ENCODE results near the gene BMAL2.

The BMAL2 gene, protein sequence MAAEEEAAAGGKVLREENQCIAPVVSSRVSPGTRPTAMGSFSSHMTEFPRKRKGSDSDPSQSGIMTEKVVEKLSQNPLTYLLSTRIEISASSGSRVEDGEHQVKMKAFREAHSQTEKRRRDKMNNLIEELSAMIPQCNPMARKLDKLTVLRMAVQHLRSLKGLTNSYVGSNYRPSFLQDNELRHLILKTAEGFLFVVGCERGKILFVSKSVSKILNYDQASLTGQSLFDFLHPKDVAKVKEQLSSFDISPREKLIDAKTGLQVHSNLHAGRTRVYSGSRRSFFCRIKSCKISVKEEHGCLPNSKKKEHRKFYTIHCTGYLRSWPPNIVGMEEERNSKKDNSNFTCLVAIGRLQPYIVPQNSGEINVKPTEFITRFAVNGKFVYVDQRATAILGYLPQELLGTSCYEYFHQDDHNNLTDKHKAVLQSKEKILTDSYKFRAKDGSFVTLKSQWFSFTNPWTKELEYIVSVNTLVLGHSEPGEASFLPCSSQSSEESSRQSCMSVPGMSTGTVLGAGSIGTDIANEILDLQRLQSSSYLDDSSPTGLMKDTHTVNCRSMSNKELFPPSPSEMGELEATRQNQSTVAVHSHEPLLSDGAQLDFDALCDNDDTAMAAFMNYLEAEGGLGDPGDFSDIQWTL

GRCh38 chr12:27332714-27333402 lies at the start of gene BMAL2:
TSS of gene BMAL2 (plus strand) at chr12:27332836. CDS start at chr12:27333073, 237 bp downstream.
- DNase-seq: peak; percentile 40

DNA sequence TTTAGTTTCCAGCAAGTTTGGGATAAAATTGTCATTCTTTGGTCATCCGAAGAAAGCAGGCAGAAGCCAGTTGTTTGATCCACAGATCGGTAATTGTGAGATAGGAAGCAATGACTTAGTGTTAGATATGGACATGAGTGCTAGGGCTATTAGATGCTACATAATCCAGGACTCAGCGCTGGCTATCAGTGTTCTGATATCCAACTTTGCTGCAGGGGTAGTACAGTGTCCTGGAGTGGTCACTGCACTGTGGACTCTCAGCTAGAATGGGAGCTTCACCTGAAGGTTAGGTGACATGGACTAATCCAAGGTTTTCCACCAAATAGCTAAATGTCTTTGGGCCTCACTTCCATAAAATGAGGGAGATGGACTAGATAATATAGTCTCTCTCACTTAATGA lies 48.6 kb upstream of the BMAL2 start:
- no peak for DNase-seq

DNA sequence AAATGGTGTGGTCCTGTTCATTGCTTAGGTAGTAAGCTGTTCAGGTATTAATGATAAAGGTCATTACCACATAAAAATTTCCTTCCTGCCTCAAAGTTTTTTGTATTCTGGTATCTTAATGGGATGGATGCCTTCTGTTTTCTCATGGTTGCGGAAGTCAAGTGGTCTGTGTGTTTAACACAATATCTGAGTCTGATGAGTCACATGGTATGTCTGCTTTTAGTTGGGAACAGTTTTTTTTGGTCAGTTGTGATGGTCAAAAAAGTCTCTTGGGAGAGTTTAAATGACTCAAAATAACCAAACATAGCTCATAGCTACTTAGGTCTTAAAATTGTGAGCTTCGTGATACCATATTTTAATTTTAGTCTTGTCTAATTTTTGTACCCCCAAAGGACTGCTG lies 47.9 kb upstream of the BMAL2 start:
- peak; percentile 78 for DNase-seq

- peak; percentile 21 for DNase-seq
Measured at GRCh38 chr12:27285403-27285802, 47.2 kb upstream of the BMAL2 start.

DNA sequence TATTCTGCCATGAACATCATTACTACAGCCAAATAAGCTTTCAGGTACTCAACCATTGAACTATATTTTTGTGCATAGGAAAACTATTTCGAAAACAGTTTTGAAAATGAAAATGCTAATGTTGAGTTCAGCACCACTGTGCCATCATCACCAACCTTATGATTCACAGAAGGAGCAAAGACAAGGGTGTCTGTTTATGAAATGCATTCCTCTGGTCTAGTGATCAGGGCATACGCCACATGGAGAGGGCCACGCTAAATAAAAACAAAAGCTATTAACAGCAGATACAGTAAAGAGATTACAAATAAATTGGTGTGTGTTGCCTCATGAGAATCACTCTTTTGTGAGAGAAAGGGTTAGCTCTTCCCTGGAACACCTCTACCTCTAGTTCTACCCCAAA lies 43.2 kb upstream of the BMAL2 start:
- no peak for DNase-seq

- no peak for DNase-seq
Measured at GRCh38 chr12:27290501-27291168, 42.0 kb upstream of the BMAL2 start.

GRCh38 chr12:27291862-27292261 lies 40.8 kb upstream of the BMAL2 start:
- no peak for DNase-seq

DNA sequence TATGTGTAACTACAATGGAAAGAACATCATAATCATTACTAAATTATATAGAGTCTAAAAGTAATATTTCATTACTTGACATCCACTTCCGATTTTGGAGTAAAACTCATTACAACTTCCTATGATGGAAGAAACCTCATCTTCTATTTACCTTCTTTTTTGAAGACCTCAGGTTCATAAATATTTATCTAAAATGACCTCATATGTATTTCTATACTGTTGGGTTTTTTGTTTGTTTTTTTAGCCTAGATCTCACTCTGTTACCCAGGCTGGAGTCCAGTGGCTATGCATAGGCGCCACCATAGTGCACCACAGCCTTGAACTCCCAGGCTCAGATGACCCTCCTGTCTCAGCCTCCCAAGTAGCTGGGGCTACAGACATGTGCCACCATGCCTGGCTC lies 39.9 kb upstream of the BMAL2 start:
- DNase-seq: no peak

DNA sequence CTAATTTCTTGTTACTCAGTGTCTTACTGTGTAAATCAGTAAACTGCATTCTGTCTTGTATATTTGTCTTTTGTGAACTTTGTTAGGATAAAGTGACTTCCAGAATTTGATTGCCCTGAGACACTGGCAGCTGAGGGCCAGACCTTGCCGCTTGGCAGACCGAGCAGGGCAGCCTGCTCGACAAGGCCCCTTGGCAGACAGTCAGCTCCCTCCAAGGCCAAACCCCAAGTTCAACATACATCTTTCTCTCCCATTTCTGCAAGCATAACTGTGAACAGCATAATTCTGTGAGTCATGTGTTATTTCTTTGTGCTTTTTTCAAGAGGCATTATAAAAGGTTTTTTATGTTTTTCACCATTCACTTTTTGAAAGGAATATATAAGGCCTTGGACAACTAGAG lies 39.2 kb upstream of the BMAL2 start:
- DNase-seq: peak; percentile 32

- DNase-seq: no peak
Measured at GRCh38 chr12:27296674-27297073, 36.0 kb upstream of the BMAL2 start.

- DNase-seq: no peak
Measured at GRCh38 chr12:27297566-27297965, 35.1 kb upstream of the BMAL2 start.

GRCh38 chr12:27299102-27299501 lies 33.5 kb upstream of the BMAL2 start:
- DNase-seq: no peak

- DNase-seq: no peak
Measured at GRCh38 chr12:27300226-27300625, 32.4 kb upstream of the BMAL2 start.

- DNase-seq: no peak
Measured at GRCh38 chr12:27303139-27304111, 29.2 kb upstream of the BMAL2 start.

- no peak for DNase-seq
Measured at GRCh38 chr12:27304856-27305255, 27.8 kb upstream of the BMAL2 start.

- peak; percentile 51 for DNase-seq
Measured at GRCh38 chr12:27305673-27306456, 26.8 kb upstream of the BMAL2 start.

DNA sequence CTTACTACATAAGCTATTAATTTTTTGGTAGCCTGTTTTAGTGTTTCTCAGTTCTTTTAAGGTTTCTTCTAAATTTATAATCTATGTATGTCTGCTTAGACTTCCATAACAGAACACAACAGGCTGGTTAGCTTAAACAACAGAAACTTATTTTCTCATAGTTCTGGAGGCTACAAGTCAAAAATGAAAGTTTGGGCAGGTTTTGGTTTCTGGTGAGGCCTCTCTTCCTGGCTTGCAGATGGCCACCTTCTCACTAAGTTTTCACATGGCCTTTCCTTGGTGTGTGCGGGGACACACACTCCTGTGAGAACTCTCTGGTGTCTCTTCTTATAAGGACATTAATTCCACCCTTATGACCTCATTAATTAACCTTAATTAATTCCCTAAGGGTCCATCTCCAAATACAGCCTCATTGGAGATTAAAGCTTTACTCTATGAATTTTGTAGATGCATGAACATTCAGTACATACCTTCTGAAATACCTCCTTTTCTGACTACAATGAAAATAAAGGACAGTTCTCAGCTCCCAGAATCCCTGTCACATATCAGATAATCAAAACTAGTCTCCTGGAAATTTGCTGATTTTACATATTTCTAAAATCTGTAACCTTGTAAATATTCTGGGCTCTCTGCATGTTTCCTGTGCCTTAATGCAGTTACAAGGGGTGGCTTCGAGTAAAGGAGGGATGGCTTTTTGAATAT lies 23.2 kb upstream of the BMAL2 start:
- DNase-seq: no peak

DNA sequence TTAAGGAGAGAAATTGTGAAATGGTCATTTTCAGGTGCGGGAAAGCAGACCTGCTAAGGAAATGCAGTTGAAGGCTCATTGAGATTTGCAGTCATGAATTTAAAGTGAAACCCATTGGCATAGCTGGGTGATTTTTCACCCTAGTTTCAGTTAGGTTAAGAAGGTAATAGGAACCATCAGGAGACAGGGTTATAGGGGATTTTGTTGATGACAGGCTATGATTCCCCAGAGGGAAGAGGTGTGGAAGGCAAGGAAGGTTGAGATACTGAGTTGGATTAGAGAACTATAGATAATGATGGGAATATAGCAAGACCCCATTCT lies 22.7 kb upstream of the BMAL2 start:
- no peak for DNase-seq

GRCh38 chr12:27316947-27317346 lies 15.7 kb upstream of the BMAL2 start:
- DNase-seq: no peak

DNA sequence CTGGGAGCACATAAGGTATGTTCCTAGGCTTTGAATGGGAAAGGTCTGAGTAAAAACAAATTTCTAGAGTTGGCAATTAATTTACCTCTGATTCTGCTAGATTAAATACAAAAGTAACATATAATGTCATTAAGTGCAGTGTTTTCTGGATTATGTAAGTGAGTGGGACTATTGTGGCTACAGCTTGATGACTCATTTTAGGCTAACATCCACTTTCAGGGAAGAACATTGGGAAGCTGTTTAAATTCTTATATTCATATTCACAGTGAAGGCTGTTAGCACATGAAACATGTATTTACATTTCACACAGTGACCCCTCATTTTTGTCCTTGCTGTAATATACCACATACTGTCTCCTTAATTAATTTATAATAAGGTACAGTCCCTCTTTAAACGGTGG lies 13.2 kb upstream of the BMAL2 start:
- DNase-seq: peak; percentile 80

DNA sequence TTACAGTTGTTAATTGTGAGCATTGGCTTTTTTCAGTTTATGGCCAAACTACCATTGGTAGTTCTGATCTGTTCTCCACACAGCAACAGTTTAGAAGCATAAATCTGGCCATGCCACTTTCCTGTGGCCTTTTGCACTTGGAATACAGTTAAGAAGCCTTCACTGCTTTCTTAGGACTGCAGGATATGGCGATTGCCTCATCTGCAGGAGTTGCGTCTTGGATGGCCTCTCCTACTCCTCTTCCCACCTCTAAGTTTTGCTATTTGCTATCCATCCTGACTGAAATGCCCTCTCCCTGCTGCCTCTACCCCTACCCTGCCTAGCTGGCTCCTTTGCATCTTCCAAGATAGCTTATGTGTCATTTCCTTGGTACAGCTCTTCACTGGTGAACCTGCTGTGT lies 12.8 kb upstream of the BMAL2 start:
- no peak for DNase-seq
